ENCODE data around the gene PAK1IP1.
"Not testable (repeated sequence)": the region's sequence is repeated elsewhere in the genome, so short reads cannot be mapped to it uniquely, and the experiment has no call there.

- TF ChIP-seq EZH2 (IDR thresholded peaks at IDR 0.05; ENCODE audit: low read length, unreplicated experiment); EZH2phosphoT487 (IDR thresholded peaks at IDR 0.05; ENCODE audit: borderline replicate concordance, low read length): not testable (repeated sequence)
- TF ChIP-seq, protein P1, sequence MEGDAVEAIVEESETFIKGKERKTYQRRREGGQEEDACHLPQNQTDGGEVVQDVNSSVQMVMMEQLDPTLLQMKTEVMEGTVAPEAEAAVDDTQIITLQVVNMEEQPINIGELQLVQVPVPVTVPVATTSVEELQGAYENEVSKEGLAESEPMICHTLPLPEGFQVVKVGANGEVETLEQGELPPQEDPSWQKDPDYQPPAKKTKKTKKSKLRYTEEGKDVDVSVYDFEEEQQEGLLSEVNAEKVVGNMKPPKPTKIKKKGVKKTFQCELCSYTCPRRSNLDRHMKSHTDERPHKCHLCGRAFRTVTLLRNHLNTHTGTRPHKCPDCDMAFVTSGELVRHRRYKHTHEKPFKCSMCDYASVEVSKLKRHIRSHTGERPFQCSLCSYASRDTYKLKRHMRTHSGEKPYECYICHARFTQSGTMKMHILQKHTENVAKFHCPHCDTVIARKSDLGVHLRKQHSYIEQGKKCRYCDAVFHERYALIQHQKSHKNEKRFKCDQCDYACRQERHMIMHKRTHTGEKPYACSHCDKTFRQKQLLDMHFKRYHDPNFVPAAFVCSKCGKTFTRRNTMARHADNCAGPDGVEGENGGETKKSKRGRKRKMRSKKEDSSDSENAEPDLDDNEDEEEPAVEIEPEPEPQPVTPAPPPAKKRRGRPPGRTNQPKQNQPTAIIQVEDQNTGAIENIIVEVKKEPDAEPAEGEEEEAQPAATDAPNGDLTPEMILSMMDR (conservative IDR thresholded peaks at IDR 0.05; ENCODE audit: low read depth, low read length) = not testable (repeated sequence)
Measured at GRCh38 chr6:10665595-10665994, 29.2 kb upstream of the PAK1IP1 start.
